H9 (cell line): Measurements from ENCODE around the gene SMIM28. TPM values are rescaled to one million over a fixed set of nuclear protein-coding genes. Genes with fewer than 3 reads are reported as not detected.

ENCODE experiments used
- DNase-seq: peaks from one replicate; pipeline ENCODE4 v3.0.0-alpha.2; 2017
- H2AFZ ChIP-seq: one replicate; pipeline ENCODE4 v1.6.1; 2013; ENCODE audit warnings: mild to moderate bottlenecking, low read length, control low read depth, moderate library complexity
- H2AK5ac ChIP-seq: 2 replicates; pipeline ENCODE4 v1.6.1; 2013; ENCODE audit warnings: low read length, control low read depth, mixed read lengths; ENCODE audit not compliant: insufficient read length
- H2BK120ac ChIP-seq: one replicate; pipeline ENCODE4 v1.6.1; 2013; ENCODE audit warnings: low read depth, mild to moderate bottlenecking, low read length, control low read depth, inconsistent platforms; ENCODE audit not compliant: poor library complexity, severe bottlenecking
- H2BK12ac ChIP-seq: 2 replicates; pipeline ENCODE4 v1.6.1; 2013; ENCODE audit warnings: low read length, control low read depth, mixed read lengths, low read depth; ENCODE audit not compliant: insufficient read length
- H2BK15ac ChIP-seq: 2 replicates; pipeline ENCODE4 v1.6.1; 2013; ENCODE audit warnings: low read depth, low read length, control low read depth
- H2BK20ac ChIP-seq: one replicate; pipeline ENCODE4 v1.6.1; 2013; ENCODE audit warnings: low read depth, mild to moderate bottlenecking, low read length, control low read depth, inconsistent platforms; ENCODE audit not compliant: poor library complexity, severe bottlenecking
- H2BK5ac ChIP-seq: 2 replicates; pipeline ENCODE4 v1.6.1; 2013; ENCODE audit warnings: low read length, control low read depth, mixed read lengths; ENCODE audit not compliant: insufficient read length
- H3K14ac ChIP-seq: 2 replicates; pipeline ENCODE4 v1.6.1; 2013; ENCODE audit warnings: low read length, control low read depth; ENCODE audit not compliant: insufficient read depth
- H3K18ac ChIP-seq: 2 replicates; pipeline ENCODE4 v1.6.1; 2013; ENCODE audit warnings: low read depth, mild to moderate bottlenecking, mixed read lengths, low read length, control low read depth; ENCODE audit not compliant: insufficient read length
- H3K23ac ChIP-seq: 2 replicates; pipeline ENCODE4 v1.6.1; 2013; ENCODE audit warnings: low read length, control low read depth, mixed read lengths, low read depth; ENCODE audit not compliant: insufficient read length
- H3K23me2 ChIP-seq: 2 replicates; pipeline ENCODE4 v1.6.1; 2013; ENCODE audit warnings: low read depth, mild to moderate bottlenecking, mixed read lengths, low read length, control low read depth; ENCODE audit not compliant: insufficient read length, poor library complexity, severe bottlenecking
- H3K27ac ChIP-seq: 2 replicates; pipeline ENCODE4 v1.5.1; 2013; ENCODE audit warnings: low read length, control low read depth, mixed read lengths, low read depth; ENCODE audit not compliant: insufficient read length
- H3K27me3 ChIP-seq: 2 replicates; pipeline ENCODE4 v1.6.1; 2013; ENCODE audit warnings: low read length, control low read depth, inconsistent platforms; ENCODE audit not compliant: insufficient read depth
- H3K4ac ChIP-seq: 2 replicates; pipeline ENCODE4 v1.6.1; 2013; ENCODE audit warnings: low read depth, mild to moderate bottlenecking, control low read depth, inconsistent platforms, low read length, moderate library complexity
- H3K4me1 ChIP-seq: 2 replicates; pipeline ENCODE4 v1.6.1; 2013; ENCODE audit warnings: low read length, control low read depth, inconsistent platforms; ENCODE audit not compliant: insufficient read depth
- H3K4me2 ChIP-seq: 2 replicates; pipeline ENCODE4 v1.6.1; 2013; ENCODE audit warnings: low read length, control low read depth, mixed read lengths; ENCODE audit not compliant: insufficient read length, insufficient read depth
- H3K56ac ChIP-seq: 2 replicates; pipeline ENCODE4 v1.6.1; 2013; ENCODE audit warnings: low read depth, mild to moderate bottlenecking, mixed read lengths, low read length, control low read depth; ENCODE audit not compliant: insufficient read length
- H3K79me1 ChIP-seq: 2 replicates; pipeline ENCODE4 v1.6.1; 2013; ENCODE audit warnings: low read depth, mild to moderate bottlenecking, moderate library complexity, low read length, control low read depth, inconsistent platforms; ENCODE audit not compliant: insufficient read depth, poor library complexity, severe bottlenecking
- H3K79me2 ChIP-seq: 2 replicates; pipeline ENCODE4 v1.6.1; 2013; ENCODE audit warnings: low read length, control low read depth, inconsistent platforms; ENCODE audit not compliant: insufficient read depth
- H3K9ac ChIP-seq: 2 replicates; pipeline ENCODE4 v1.6.1; 2013; ENCODE audit warnings: low read length, control low read depth, mixed read lengths; ENCODE audit not compliant: insufficient read length; ENCODE audit errors: extremely low read depth
- H3K9me3 ChIP-seq: one replicate; pipeline ENCODE4 v1.6.1; 2013; ENCODE audit warnings: low read depth, low read length, inconsistent platforms; ENCODE audit not compliant: control insufficient read depth
- H3T11ph ChIP-seq: one replicate; pipeline ENCODE4 v1.6.1; 2013; ENCODE audit warnings: mild to moderate bottlenecking, low read length, control low read depth, inconsistent platforms
- H4K20me1 ChIP-seq: one replicate; pipeline ENCODE4 v1.6.1; 2013; ENCODE audit not compliant: control insufficient read depth, insufficient read length, insufficient read depth
- H4K5ac ChIP-seq: 2 replicates; pipeline ENCODE4 v1.6.1; 2013; ENCODE audit warnings: low read depth, mild to moderate bottlenecking, mixed read lengths, low read length, control low read depth; ENCODE audit not compliant: insufficient read length
- H4K8ac ChIP-seq: replicated peaks from 2 replicates; pipeline ENCODE4 v1.6.1; 2013; ENCODE audit warnings: low read length, control low read depth, mixed read lengths, low read depth; ENCODE audit not compliant: insufficient read length
- H4K91ac ChIP-seq: 2 replicates; pipeline ENCODE4 v1.6.1; 2013; ENCODE audit warnings: low read depth, mild to moderate bottlenecking, moderate library complexity, mixed read lengths, low read length, control low read depth; ENCODE audit not compliant: insufficient read length
- H3K27ac Mint-ChIP-seq, 3 experiments: 2 replicates in 2 of 3; 3 replicates in 1 of 3; pipeline ENCODE4 v1.8.0; 2020 to 2021; ENCODE audit warnings: mixed read lengths in 3 of 3, mild to moderate bottlenecking in 1 of 3, moderate library complexity in 1 of 3
- H3K27me3 Mint-ChIP-seq: 2 replicates; pipeline ENCODE4 v1.8.0; 2021; ENCODE audit warnings: low read depth, mild to moderate bottlenecking, moderate library complexity, mixed read lengths
- H3K36me3 Mint-ChIP-seq, 3 experiments: 2 replicates in 2 of 3; 3 replicates in 1 of 3; pipeline ENCODE4 v1.8.0; 2020 to 2021; ENCODE audit warnings: low read depth in 3 of 3, mixed read lengths in 3 of 3; ENCODE audit not compliant: insufficient read depth in 1 of 3
- H3K4me1 Mint-ChIP-seq, 2 experiments: 2 replicates each; pipeline ENCODE4 v1.8.0; 2020; ENCODE audit warnings: mixed read lengths in 2 of 2
- H3K4me3 Mint-ChIP-seq, 2 experiments: 2 replicates in 1 of 2; 3 replicates in 1 of 2; pipeline ENCODE4 v1.8.0; 2020 to 2021; ENCODE audit warnings: mild to moderate bottlenecking in 2 of 2, mixed read lengths in 2 of 2, moderate library complexity in 1 of 2
- H3K9me3 Mint-ChIP-seq, 2 experiments: 2 replicates in 1 of 2; 3 replicates in 1 of 2; pipeline ENCODE4 v1.8.0; 2020; ENCODE audit warnings: mild to moderate bottlenecking in 2 of 2, mixed read lengths in 2 of 2, moderate library complexity in 1 of 2
- WGBS: extraction: QIAGEN DNeasy Blood & Tissue Kit; methylation state at CpG from one replicate; pipeline ENCODE4 v1.1.7; 2013; ENCODE audit warnings: missing lambda C conversion rate, low lambda C conversion rate, mixed read lengths; ENCODE audit not compliant: insufficient read length; ENCODE audit errors: extremely low coverage; 5-methylcytosine and 5-hydroxymethylcytosine counted together
- total RNA-seq: library from RNA; stranded (reverse); gene quantifications from 2 replicates; pipeline ENCODE4 v1.2.1, GENCODE V29; 2021
- TF ChIP-seq, protein P1 (sequence below): fragments of 200-600 bp; sonication (generic); conservative IDR thresholded peaks from 3 replicates; pipeline ENCODE4 v1.8.0; 2021; ENCODE audit warnings: antibody characterized with exemption, mild to moderate bottlenecking

The SMIM28 gene
- total RNA-seq, 1 experiment from 2014 or later, result not detected

DNA sequence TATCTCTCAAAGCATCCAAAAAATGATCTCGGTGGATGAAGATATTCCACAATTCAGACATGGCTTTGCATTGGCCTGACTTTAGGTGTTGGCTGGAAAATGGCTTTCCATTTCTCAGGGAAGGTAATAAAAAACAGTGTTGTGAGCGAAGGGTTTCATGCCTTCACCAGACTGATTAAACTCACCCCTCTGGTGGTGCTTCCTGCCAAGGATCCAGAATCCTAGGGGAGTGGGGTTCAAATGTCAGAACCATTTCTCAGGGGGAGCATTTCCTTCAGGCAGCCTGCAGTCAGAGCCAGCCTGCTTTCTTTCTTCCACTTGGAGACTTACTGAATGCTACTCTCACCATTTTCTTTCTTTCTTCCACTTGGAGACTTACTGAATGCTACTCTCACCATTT, 45.7 kb upstream of the SMIM28 start:
- no peaks in the 10 kb centered on the region for H3K23me2 ChIP-seq
- H3K4me2 ChIP-seq, result peak overlapping the region; percentile 39
- H2BK15ac ChIP-seq, result no peak overlapping the region
- H2BK20ac ChIP-seq, result no peak overlapping the region
- H3K56ac ChIP-seq, result no peak overlapping the region
- WGBS, result no CpG with 5 or more reads among the region's 2 CpGs
- Mint-ChIP-seq H3K27me3 (no peaks in the 10 kb centered on the region), H3K4me1 (peaks cover 38 to 42% of the 10 kb centered on the region in 2 experiments), H3K4me3 (peak overlapping the region; percentile 28 to 52), H3K36me3 (peaks cover 12 to 43% (median 21%) of the 10 kb centered on the region in 3 experiments), H3K27ac (peak overlapping the region; percentile 16 to 92 (median 46)), H3K9me3 (no peaks in the 10 kb centered on the region)
- no peak overlapping the region for H2BK12ac ChIP-seq
- peak; percentile 44 for DNase-seq
- no peak overlapping the region for H3K18ac ChIP-seq
- no peak overlapping the region for H3K14ac ChIP-seq
- no peak overlapping the region for H4K5ac ChIP-seq
- H2AK5ac ChIP-seq, result no peak overlapping the region
- no peak overlapping the region for H3T11ph ChIP-seq
- no peak overlapping the region for H3K4ac ChIP-seq
- peak overlapping the region; percentile 25 for H3K9ac ChIP-seq
- no peaks in the 10 kb centered on the region for H4K20me1 ChIP-seq
- no peak overlapping the region for H4K8ac ChIP-seq
- no peaks in the 10 kb centered on the region for H3K79me1 ChIP-seq
- 0 out of 2 replicates have a peak, but pooled peaks cover 2% of the 10 kb centered on the region for H3K79me2 ChIP-seq
- peak overlapping the region; percentile 19 for H2BK120ac ChIP-seq
- peaks cover 2% of the 10 kb centered on the region; the same call in 1 of the 2 replicates for H3K4me1 ChIP-seq
- TF ChIP-seq, protein P1, sequence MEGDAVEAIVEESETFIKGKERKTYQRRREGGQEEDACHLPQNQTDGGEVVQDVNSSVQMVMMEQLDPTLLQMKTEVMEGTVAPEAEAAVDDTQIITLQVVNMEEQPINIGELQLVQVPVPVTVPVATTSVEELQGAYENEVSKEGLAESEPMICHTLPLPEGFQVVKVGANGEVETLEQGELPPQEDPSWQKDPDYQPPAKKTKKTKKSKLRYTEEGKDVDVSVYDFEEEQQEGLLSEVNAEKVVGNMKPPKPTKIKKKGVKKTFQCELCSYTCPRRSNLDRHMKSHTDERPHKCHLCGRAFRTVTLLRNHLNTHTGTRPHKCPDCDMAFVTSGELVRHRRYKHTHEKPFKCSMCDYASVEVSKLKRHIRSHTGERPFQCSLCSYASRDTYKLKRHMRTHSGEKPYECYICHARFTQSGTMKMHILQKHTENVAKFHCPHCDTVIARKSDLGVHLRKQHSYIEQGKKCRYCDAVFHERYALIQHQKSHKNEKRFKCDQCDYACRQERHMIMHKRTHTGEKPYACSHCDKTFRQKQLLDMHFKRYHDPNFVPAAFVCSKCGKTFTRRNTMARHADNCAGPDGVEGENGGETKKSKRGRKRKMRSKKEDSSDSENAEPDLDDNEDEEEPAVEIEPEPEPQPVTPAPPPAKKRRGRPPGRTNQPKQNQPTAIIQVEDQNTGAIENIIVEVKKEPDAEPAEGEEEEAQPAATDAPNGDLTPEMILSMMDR, result no peak
- H3K23ac ChIP-seq, result no peak overlapping the region
- H2AFZ ChIP-seq, result no peak overlapping the region
- H4K91ac ChIP-seq, result no peak overlapping the region
- H3K9me3 ChIP-seq, result no peaks in the 10 kb centered on the region
- H3K27me3 ChIP-seq, result no peaks in the 10 kb centered on the region
- H3K27ac ChIP-seq, result peak overlapping the region; percentile 79
- H2BK5ac ChIP-seq, result no peak overlapping the region
